Activated CD4-positive, alpha-beta T cell treated with anti-CD3 and anti-CD28 coated beads for 4 hours (primary cell): ENCODE measurements around the gene VAMP2.

Experiments
- DNase-seq, 2 donors: peaks; one replicate each; pipeline ENCODE4 v3.0.0-alpha.2; 2020

The VAMP2 gene

DNA sequence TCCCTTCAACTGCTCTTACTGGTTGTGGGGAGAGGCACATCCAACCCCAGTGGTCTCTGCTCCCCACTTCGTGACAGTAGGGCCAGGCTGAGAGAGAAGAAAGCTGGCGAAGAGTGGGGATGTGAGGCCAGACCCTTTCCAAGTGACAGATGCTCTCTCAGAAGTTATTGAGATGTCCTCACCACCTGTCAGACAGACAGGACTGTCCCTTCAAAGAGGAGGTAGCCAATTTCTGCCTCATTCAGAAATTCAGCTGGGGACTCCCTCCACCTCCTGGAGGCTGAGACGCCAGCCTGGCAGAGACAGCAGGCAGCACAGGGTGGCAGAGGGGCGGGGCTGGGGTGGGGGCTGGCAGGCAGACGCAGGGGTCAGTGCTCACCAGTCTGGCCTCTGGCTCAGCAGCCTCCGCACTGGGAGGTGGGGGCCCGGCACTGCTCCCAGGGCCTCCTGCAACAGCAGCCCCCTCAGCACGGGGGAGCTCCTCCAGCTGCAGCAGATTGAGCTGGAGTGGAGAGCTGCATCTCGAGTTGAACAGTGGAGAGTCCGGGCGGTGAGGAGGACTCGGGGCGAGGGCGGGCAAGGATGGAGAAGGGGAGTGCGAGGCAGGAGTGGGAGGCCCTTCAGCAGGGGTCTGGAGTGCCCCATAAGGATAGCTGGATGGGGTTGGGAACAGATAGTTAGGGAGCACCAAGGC, 19.7 kb downstream of the VAMP2 start:
- DNase-seq, result no peak

DNA sequence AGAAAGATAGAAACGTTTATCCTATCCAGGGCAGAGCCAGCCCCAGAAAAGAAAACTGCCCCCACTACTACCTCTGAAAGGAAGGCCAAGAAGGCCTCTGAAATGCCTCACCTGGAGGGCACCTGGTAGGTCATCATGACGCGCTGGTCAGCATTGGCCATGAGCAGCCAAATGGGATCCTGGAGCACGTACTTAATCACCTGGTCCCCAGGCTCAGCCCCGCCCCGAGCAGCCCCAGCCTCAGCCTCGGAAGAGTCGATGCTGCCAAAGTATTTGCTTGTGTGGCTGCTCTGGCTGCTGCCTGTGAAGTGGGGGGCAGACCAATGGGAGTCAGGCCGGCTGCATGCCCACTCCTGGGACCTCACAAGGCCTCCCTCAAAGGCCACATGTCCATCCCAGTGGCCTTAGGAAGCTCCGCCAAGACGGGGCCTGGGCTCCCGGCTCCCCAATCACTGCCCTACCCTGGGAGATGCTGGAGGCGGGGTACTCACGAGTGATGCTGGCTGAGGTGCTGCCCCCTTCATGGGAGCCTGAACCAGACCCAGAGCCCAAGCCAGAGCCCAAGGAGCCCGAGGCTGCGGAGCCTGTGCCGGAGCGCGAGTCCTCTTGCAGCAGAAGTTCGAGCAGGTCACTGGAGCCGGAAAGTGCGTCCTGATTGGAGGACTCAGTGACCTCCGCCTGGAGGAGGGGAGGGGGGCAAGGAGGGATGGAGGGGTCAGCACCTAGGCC, 20.4 kb downstream of the VAMP2 start:
- no peak for DNase-seq

DNA sequence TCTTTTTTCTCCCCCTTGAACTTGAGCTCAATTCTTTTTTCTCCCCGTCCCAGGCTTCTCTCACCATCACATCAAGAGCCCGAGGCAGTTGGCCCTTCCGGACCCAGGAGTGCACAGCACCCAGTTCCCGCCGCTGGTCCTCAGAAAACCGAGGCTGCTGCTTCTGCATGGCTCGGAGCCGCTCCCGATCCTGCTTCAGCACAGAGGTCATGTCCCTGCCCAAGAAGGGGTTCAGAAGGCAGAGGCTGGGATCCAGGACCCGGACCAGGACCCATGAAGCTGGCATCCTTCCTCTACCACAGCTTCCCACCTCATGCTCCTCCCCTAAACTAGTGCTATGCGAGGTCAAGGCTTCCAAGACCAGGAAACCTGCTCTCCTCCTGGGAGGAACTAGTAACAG, 21.0 kb downstream of the VAMP2 start:
- no peak for DNase-seq

DNA sequence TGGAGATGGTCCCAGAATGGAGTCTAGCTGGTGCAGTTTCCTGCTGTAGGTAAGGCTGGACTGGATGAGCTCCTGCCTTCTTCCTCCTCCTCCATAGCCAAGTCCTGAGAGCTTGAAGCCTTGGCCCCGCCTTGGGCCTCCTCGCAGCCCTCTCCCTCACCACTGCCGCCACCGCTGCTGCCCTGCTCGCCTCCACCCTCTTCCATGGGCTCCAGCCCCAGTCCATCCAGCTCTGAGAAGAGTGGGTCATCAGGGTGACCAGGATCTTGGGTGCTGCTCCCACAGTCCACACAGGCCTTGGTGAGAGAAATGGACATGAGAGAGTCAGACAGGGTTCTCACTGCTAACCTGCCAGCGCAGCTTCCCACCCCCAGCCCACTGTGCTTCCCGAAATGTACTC, 21.7 kb downstream of the VAMP2 start:
- no peak for DNase-seq

DNA sequence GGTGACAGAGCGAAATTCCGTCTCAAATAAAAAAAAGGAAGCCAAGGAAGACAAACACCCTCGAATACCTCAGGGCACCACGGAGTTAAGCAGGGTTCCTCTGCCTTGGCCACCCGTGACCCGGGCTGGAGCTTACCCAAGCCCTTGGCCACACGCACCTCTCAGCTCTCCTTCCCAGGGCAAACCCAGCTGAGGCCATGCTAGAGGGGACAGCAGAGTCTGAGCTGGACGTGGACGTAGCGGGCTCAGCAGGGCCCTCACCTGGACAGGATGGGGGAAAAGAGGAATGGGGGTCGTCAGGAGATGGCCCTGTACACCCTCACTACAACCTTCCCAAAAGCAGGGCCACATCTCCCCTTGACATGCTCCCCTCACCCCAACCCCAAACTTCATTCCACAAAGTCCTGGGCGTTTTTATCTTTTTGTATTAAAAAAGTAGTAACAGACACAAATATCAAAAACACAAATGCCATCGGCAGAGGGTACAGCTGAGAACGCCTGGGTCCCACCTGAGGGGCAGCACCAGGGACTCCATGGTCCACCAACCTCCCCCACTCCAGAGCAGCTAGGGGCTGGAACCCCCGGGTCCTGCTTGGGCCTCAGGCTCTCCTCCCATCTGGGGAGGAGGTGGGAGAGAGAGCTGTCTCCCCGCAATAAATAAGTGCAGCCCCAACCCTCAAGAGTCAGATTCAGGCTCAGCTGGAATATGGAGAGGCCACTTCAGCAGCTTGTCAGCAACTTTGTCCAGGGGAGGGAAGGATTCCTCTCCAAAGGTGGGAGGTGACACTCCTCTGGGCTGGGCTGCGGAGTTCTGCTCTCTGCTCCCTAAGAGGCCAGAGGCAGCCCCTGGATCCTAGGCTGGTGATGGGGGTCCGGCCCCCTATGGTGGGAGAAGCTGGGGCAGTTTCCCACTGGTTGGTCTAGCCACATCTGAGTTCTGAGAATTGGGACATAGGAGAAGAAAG, 22.4 kb downstream of the VAMP2 start:
- no peak for DNase-seq

DNA sequence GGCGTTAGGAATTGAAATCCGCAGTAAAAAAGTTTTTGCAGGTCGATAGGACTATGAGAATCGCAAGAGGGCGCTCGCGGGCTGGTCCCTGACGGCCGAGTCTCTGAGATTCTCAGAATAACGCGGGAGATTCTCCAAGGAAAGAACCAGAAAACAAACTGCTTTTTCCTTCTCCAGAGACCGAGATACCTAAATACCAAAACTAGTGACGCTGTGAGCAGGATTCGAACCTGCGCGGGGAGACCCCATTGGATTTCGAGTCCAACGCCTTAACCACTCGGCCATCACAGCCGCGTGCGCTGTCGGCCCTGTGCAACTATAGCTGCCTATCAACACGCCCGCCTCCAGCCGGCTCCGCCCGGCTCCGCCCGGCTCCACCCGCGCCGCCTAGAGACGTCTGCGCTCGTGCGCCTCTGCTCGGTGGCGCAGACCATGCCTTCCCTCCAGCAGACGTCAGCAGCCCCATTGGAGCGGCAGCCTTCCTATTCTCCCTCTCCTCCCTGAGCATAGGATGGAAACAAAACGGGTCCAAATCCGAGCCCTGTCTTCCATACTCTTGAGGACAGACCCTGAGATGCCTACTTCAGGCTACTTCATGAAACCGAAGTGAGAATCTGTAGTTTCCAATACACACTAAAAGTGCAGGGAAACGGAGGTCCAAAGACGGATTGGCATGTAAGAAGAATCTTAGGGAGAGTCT, 23.9 kb downstream of the VAMP2 start:
- peak; percentile 92 for DNase-seq

DNA sequence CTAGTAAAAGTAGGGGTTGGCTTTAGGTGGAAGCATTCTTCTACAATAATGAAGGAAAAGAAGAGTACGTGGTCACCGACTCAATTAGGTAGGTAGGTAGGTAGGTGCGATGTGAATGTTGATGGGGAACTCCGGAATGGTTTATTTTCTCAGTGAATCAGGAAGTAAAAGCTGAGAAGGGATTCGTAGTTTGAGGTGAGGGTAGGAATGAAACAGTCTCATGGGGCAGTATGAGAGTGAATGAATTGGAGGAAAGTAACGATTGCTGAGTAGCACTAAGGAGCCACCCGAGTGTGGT, 24.4 kb downstream of the VAMP2 start:
- DNase-seq, result no peak

DNA sequence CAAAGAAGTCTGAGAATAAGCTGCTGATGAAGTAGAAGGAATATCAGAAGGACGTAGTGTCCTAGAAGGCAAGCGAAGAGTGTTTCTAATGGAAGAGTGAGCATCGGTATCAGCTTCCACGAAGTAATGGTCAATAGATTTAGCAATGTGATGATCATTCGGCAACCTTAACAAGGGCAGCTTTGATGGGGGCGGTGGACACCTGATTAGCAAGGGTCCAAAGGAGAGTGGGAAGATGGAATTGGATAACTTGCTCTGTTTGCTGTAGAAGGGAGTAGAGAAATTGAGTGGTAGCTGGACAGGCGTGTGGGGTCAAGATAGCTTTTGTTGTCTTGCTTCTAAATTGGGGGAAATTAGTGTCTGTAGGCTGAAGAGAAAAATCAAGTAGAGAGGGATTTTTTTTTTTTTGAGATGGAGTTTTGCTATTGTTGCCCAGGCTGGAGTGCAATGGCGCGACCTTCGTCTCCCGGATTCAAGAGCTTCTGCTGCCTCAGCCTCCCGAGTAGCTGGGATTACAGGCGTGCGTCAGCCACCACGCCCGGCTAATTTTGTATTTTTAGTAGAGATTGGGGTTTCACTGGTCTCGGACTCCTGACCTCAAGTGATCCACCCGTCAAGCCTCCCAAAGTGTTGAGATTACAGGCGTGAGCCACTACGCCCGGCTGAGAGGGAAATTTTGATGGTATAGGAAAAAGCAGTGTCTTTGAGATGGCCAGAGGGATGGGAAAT, 24.9 kb downstream of the VAMP2 start:
- no peak for DNase-seq

DNA sequence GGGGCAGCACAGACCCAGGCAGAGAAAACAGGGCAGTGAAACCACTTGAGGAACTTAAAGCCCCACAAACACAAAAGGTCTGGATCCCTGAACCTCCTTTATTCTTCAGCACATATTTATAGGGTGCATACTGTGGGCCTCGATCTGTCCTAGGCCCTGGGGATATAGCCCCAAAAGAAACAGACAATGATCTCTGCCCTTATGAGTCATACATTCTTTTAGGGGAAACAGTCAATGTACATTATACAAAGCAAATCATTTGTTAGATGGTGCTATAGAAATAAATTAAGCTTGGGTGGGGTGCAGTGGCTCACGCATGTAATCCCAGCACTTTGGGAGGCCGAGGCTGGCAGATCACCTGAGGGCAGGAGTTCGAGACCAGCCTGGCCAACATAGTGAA, 28.8 kb downstream of the VAMP2 start:
- no peak for DNase-seq

DNA sequence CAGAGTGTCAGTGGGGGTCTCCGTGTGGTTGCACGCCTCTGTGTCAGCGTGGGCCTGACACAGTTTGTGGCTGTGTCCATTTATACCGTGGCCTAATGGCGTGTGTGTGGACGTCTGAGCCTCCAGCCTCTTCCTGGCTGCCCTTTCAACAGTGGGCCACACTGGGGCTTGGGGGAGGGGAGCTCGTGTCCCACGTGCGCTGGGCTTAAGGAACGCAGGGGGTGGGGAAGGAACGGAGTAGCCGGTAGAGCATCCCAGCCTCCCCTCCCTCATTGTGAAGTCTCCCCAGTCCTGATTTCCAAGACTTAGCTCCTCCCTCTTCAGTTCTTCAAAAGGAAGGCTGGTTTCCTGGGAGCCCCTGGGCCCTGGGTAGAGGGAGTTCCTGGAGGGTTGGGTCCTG, 29.3 kb downstream of the VAMP2 start:
- no peak for DNase-seq

DNA sequence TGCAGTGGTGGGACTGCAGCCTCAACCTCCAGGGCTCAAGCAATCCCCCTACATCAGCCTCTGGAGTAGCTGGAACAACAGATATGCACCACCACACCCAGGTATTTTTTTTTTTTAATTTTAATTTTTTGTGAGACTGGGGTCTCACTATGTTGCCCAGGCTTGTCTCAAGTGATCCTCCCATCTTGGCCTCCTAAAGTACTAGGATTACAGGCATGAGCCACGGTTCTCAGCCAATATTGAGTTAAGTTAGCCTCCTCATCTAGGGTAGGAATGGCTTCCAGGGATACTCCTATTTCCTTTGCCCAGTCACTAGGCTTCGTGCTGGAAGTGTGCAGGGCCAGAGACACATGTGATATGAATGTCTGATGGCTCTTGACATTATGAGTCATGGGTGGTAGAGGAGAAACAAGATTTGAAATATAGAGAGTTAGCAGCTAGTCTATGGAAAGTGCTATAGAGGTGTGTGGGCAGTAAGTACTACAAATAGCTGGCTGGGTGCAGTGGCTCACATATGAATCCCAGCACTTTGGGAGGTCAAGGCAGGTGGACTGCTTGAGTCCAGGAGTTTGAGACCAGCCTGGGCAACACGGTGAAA, 30.8 kb downstream of the VAMP2 start:
- DNase-seq, result no peak

DNA sequence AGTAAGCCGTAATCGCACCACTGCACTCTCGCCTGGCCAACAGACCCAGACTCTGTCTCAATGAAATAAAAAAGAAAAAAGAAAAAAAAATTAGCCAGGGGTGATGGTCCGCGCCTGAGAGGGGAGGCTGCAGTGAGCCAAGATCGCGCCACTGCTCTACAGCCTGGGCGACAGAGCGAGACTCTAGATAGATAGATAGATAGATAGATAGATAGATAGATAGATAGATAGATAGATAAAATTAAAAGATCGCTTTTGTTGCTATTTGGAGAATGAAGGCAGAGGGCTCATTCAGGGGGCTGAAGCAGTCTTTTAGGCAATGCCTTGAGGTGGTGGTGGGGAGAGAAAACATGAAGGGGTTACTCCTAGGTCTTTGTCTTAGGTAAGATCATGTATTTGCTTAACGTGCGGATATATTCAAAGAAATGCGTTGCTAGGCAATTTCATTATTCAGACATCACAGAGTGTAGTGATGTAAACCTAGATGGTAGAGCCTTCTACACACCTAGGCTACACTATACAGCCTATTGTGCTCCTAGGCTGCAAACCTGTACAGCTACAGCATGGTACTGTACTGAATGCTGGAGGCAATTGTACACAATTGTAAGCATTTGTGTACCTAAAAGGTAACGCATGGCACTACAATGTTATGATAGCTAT, 34.5 kb downstream of the VAMP2 start:
- no peak for DNase-seq

DNA sequence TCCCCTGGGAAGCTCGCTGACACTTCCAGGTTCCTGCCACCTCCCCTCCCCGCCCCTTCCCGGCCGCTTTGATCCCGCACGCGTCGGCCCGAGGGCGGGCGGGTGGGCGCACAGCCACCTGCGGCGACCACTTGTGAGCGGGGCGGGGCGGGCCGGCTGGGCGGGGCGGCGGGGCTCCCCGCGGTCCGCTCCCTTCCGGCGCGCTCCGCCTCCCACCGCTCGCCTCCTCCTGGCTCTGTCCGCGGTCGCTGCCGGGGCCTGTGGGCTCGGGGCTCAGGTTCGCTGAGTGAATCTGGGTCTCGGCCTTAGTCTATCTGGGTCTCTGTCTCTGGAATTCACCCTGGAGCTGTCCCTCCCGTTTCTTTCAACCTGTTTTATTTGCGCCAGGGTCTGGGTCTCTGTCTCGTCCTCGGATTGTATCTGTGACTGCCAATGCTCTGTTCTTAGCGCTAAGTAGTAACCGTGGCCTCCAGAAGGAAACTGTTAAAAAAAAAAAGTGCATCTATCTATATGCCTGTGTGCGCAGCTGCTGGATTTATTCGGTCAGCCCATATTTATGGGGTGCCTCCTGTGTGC, 36.2 kb downstream of the VAMP2 start:
- peak; percentile 19 to 46 for DNase-seq

DNA sequence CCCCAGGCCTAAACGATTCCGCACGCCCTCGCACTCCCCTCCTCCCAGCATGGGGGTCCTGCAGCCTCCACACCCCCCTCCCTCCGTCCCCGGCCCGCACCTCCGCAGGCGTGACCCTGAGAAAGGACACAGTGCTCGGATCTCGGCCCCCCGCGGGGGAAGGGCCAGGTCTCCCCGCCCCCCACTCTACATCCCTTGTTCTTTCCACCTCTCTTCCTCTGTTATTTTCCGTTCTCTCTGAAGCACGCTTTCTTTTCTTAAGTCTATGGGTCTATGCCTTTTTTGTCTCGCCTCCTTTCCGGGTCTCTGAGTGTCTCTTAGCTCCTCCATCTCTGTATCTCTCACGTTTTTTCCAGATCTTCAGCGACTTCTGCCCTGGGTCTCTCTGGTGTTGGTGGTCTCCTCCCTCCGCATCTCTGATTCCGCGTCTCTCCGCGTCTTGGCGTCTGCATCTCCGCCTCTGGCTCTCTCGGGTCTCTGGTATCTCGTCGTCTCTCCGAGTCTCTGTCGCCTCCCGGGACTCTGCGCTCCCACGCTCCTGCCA, 36.7 kb downstream of the VAMP2 start:
- peak in 1 of 2 donors; percentile 24 for DNase-seq

DNA sequence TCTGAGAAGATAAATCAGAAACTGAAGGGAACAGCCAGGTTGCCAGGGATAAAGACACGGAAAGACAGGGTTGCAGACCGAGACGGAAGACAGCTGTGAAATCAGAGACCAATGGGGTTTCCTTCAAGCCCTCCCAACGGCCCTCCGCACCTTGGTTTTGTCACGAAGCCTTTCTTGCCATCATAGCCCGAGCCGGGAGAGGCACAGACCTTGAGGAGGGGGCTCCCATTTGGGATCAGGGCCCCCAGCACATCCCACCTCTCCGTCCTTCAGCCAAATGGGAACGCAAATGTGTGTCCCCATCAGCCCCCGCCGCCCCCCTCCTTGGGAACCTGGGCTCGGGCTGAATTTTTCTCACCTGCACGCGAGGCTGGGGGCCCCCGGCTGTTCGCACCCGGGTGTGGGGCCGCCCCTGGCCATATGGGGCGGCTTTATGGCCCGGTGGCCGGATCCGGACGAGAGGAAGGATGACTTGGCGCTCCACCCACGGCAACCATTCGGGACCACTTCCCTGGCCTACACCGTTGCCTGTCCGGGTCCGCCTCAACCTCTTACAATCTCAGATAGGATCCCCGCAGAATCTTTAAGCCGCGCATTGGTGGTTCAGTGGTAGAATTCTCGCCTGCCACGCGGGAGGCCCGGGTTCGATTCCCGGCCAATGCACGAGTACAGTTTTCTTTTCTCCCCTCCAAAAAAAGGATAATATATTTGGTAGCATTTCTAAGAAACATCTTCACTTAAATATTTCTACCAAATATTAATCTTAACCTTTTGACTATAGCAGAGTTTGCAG, 37.4 kb downstream of the VAMP2 start:
- DNase-seq, result peak; percentile 79 to 92

DNA sequence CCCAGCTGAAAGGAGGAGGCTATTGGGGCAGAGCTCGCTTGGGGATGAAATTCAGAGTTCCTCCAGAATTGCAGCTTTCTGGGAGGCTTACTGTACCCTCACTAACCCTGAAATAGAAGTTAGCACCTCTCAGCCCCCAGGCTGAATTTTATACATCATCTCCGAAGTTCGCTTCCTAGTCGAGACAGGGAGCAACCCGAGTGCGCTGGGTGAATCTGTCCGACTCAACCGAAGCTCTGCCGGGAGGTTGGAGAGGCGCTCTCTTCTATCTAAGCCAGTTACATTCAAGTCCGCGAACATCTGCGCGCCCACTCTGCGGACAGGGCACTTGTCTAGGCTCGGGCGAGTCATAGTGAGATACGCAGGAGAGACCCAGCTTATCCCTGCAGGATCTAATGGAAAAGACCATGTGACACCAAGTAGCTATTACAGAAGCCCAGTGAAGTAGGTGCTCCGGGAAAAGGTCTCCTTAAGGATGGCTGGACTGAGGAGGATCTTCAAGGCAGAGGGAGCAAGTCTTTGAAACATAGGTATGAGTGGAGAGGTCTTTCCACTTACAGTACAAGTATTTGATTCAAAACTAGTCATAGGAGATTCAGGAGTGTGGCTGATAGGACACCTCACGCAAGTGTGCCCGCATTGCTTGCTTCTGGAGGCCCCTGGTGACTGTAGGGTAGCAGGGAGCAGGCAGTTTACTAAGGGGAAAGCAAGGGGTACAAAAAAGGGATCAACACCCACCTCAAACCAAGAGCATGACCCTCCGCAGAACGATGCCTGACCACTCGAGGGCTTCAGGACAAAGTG, 38.2 kb downstream of the VAMP2 start:
- peak in 1 of 2 donors; percentile 23 for DNase-seq

DNA sequence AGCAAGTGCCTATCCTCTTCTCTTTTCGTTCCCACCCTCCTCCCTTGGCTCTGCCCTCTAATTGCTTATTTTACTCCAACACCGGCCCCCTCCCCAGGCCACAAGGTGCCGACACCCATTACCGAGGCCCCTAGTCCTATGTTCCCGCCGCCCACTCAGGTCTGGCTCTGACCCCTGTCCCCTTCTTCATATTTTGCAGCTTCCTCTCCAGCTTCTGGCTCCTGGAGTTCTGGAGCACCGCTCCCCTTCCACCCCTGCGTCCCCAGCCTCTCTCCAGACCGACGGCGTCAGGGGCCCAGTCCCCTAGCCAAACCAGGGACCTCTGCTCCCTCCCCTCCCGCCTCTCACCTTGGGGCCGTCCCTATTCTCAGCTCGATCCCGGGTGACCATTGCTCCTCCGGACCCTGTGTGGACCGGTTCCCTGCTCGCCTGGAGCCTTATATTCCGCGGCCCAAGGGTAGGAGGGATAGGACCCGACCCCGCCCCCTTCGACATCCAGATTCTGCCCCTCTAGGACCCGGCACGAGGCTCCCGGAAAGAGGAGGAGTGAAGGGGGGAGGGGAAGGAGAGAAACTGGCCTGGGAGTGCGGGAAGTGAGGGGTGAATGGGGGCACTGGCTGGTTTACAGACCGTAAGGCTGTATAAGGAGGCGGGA, 38.9 kb downstream of the VAMP2 start, which contains the start of gene HES7:
TSS of gene HES7 (minus strand) at position 412 of the 655 bp plus-strand sequence. CDS start at position 390, 22 bp downstream.
- no peak for DNase-seq
